OCI-LY3 (cell line): ENCODE measurements around the gene TSPAN16.

ENCODE experiments used
- H2AFZ ChIP-seq: fragments of 200-600, 300-600 bp; shearing (Covaris generic); 2 replicates; pipeline ENCODE4 v1.6.0; 2014; ENCODE audit warnings: antibody characterized with exemption, low read depth, low read length
- H3K27ac ChIP-seq: fragments of 200-600, 300-600 bp; sonication (generic); 2 replicates; pipeline ENCODE4 v1.5.1; 2014; ENCODE audit warnings: mild to moderate bottlenecking, low read length, moderate library complexity, mixed read lengths
- H3K27me3 ChIP-seq: fragments of 200-600, 300-600 bp; sonication (generic); 2 replicates; pipeline ENCODE4 v1.6.1; 2014; ENCODE audit warnings: low read depth, low read length, mixed read lengths
- H3K36me3 ChIP-seq: fragments of 200-600, 300-600 bp; sonication (generic); replicated peaks from 2 replicates; pipeline ENCODE3; 2014; ENCODE audit warnings: low read depth, low read length, mixed read lengths
- H3K4me1 ChIP-seq: fragments of 300-600, 200-600 bp; sonication (generic); 2 replicates; pipeline ENCODE4 v1.6.1; 2014; ENCODE audit warnings: low read length, mixed read lengths
- H3K4me2 ChIP-seq: fragments of 200-600, 300-600 bp; sonication (generic); 2 replicates; pipeline ENCODE4 v1.6.1; 2014; ENCODE audit warnings: low read length, mixed read lengths
- H3K4me3 ChIP-seq: fragments of 300-600, 200-600 bp; sonication (generic); 2 replicates; pipeline ENCODE4 v1.5.1; 2014; ENCODE audit warnings: antibody characterized with exemption, mild to moderate bottlenecking, low read length, moderate library complexity
- H3K79me2 ChIP-seq: fragments of 300-600, 200-600 bp; shearing (Covaris generic); 2 replicates; pipeline ENCODE4 v1.6.1; 2014; ENCODE audit warnings: mild to moderate bottlenecking, low read length, mixed read lengths
- H3K9ac ChIP-seq: fragments of 300-600, 200-600 bp; shearing (Covaris generic); 2 replicates; pipeline ENCODE4 v1.6.0; 2014; ENCODE audit warnings: mild to moderate bottlenecking, low read length, moderate library complexity
- H3K9me3 ChIP-seq: fragments of 200-600, 300-600 bp; shearing (Covaris generic); 2 replicates; pipeline ENCODE4 v1.6.1; 2014; ENCODE audit warnings: low read length, mixed read lengths; ENCODE audit not compliant: insufficient read depth
- H4K20me1 ChIP-seq: fragments of 200-600, 300-600 bp; sonication (generic); 2 replicates; pipeline ENCODE4 v1.6.1; 2016; ENCODE audit warnings: low read length, mixed read lengths; ENCODE audit not compliant: insufficient read depth
- CTCF ChIP-seq: fragments of 200-600, 300-600 bp; sonication (generic); IDR thresholded peaks from 2 replicates; pipeline ENCODE4 v1.5.1; 2014; ENCODE audit warnings: antibody characterized with exemption, low read length, low read depth
- EZH2phosphoT487 ChIP-seq: fragments of 200-600 bp; shearing (Covaris generic); IDR thresholded peaks from 2 replicates; pipeline ENCODE4 v1.6.1; 2018; ENCODE audit warnings: antibody characterized with exemption, mixed run types, low read depth

The TSPAN16 gene

GRCh38 chr19:11295665-11296245 lies at the start of gene TSPAN16:
Gene TSPAN16, plus strand, starts transcription at chr19:11296160. Its CDS starts 138 bp downstream, at chr19:11296298.
- H3K4me3 ChIP-seq, result no peak within 1 kb of the TSS
- no peaks in the 10 kb centered on the region for H3K79me2 ChIP-seq
- no peak within 1 kb of the TSS for H3K9ac ChIP-seq
- peaks cover 10% of the 10 kb centered on the region for H3K4me1 ChIP-seq
- no peaks in the 10 kb centered on the region for H4K20me1 ChIP-seq
- TF ChIP-seq EZH2phosphoT487 (no peak), CTCF (no peak)
- peaks cover 23% of the 10 kb centered on the region for H3K27me3 ChIP-seq
- H2AFZ ChIP-seq, result no peak within 1 kb of the TSS
- no peaks in the 10 kb centered on the region for H3K36me3 ChIP-seq
- no peak within 1 kb of the TSS for H3K27ac ChIP-seq
- H3K4me2 ChIP-seq, result no peak within 1 kb of the TSS
- H3K9me3 ChIP-seq, result no peaks in the 10 kb centered on the region

GRCh38 chr19:11246941-11247340 lies 49.0 kb upstream of the TSPAN16 start:
- Histone ChIP-seq H2AFZ (no peak overlapping the region), H3K27ac (no peak overlapping the region), H3K36me3 (peaks cover 17% of the 10 kb centered on the region), H4K20me1 (no peaks in the 10 kb centered on the region), H3K9ac (no peak overlapping the region), H3K9me3 (no peaks in the 10 kb centered on the region), H3K27me3 (no peaks in the 10 kb centered on the region), H3K4me2 (no peak overlapping the region), H3K79me2 (no peaks in the 10 kb centered on the region), H3K4me3 (no peak overlapping the region), H3K4me1 (no peaks in the 10 kb centered on the region)
- TF ChIP-seq CTCF, result no peak
- no peak for TF ChIP-seq EZH2phosphoT487

GRCh38 chr19:11247391-11247790 lies 48.6 kb upstream of the TSPAN16 start:
- Histone ChIP-seq H4K20me1 (no peaks in the 10 kb centered on the region), H3K4me1 (no peaks in the 10 kb centered on the region), H3K4me2 (no peak overlapping the region), H3K9ac (no peak overlapping the region), H3K4me3 (no peak overlapping the region), H3K9me3 (no peaks in the 10 kb centered on the region), H3K27ac (no peak overlapping the region), H3K36me3 (peaks cover 17% of the 10 kb centered on the region), H3K79me2 (no peaks in the 10 kb centered on the region), H3K27me3 (no peaks in the 10 kb centered on the region), H2AFZ (no peak overlapping the region)
- TF ChIP-seq CTCF, result no peak
- no peak for TF ChIP-seq EZH2phosphoT487

- Histone ChIP-seq H3K9ac (no peak overlapping the region), H3K4me3 (no peak overlapping the region), H3K79me2 (no peaks in the 10 kb centered on the region), H3K9me3 (no peaks in the 10 kb centered on the region), H3K27ac (no peak overlapping the region), H4K20me1 (no peaks in the 10 kb centered on the region), H2AFZ (no peak overlapping the region), H3K36me3 (peaks cover 14% of the 10 kb centered on the region), H3K4me1 (no peaks in the 10 kb centered on the region), H3K4me2 (no peak overlapping the region), H3K27me3 (no peaks in the 10 kb centered on the region)
- no peak for TF ChIP-seq EZH2phosphoT487
- TF ChIP-seq CTCF, result no peak
Observed at GRCh38 chr19:11247934-11248333, 48.0 kb upstream of the TSPAN16 start.
